NCI-H748 (cell line): ENCODE data around the gene XRRA1.
A peak's percentile ranks its signal among the peaks of the same experiment; 100 is the strongest.
"Not testable (repeated sequence)": the region's sequence is repeated elsewhere in the genome, so short reads cannot be mapped to it uniquely, and the experiment has no call there.

ENCODE experiments used
- DNase-seq: peaks from one replicate; lab custom pipeline; 2025; ENCODE audit not compliant: unreplicated experiment; lab: John Stamatoyannopoulos, UW

Gene XRRA1

GRCh38 chr11:74896311-74896710 lies 52.6 kb downstream of the XRRA1 start:
- DNase-seq, result no peak

- DNase-seq, result no peak
These were observed 53.4 kb downstream of the XRRA1 start for GRCh38 chr11:74895340-74896116.

- not testable (repeated sequence) for DNase-seq
These were observed 55.9 kb downstream of the XRRA1 start for GRCh38 chr11:74893015-74893414.

- no peak for DNase-seq
These were observed 71.8 kb downstream of the XRRA1 start for GRCh38 chr11:74877132-74877531.

GRCh38 chr11:74871037-74871436 lies 77.9 kb downstream of the XRRA1 start:
- DNase-seq, result no peak

GRCh38 chr11:74870485-74870884 lies 78.4 kb downstream of the XRRA1 start:
- peak; percentile 27 for DNase-seq

GRCh38 chr11:74866557-74866956 lies 82.3 kb downstream of the XRRA1 start:
- DNase-seq, result no peak

- no peak for DNase-seq
These were observed 85.5 kb downstream of the XRRA1 start for GRCh38 chr11:74863410-74863809.

- no peak for DNase-seq
These were observed 88.1 kb downstream of the XRRA1 start for GRCh38 chr11:74860743-74861142.

- no peak for DNase-seq
These were observed 95.7 kb downstream of the XRRA1 start for GRCh38 chr11:74853223-74853622.

- no peak for DNase-seq
These were observed 99.1 kb downstream of the XRRA1 start for GRCh38 chr11:74849525-74850391.

GRCh38 chr11:74847895-74848294 lies 101.0 kb downstream of the XRRA1 start:
- no peak for DNase-seq

- no peak for DNase-seq
These were observed 101.5 kb downstream of the XRRA1 start for GRCh38 chr11:74847395-74847794.

GRCh38 chr11:74846770-74847169 lies 102.1 kb downstream of the XRRA1 start:
- DNase-seq, result no peak

GRCh38 chr11:74845978-74846517 lies 102.8 kb downstream of the XRRA1 start:
- no peak for DNase-seq

GRCh38 chr11:74844865-74845264 lies 104.0 kb downstream of the XRRA1 start:
- DNase-seq, result no peak

- no peak for DNase-seq
These were observed 104.8 kb downstream of the XRRA1 start for GRCh38 chr11:74844072-74844471.

GRCh38 chr11:74842967-74843366 lies 105.9 kb downstream of the XRRA1 start:
- no peak for DNase-seq

GRCh38 chr11:74840486-74840885 lies 108.4 kb downstream of the XRRA1 start:
- no peak for DNase-seq

GRCh38 chr11:74839971-74840370 lies 108.9 kb downstream of the XRRA1 start:
- no peak for DNase-seq

- no peak for DNase-seq
These were observed 109.4 kb downstream of the XRRA1 start for GRCh38 chr11:74839446-74839845.

GRCh38 chr11:74838188-74838587 lies 110.7 kb downstream of the XRRA1 start:
- DNase-seq, result no peak
